HG03342 (cell line): ENCODE measurements around the gene ZFAND2B.
A peak's percentile ranks its signal among the peaks of the same experiment; 100 is the strongest.

Source experiments
- ATAC-seq: cut with Tn5 transposase; IDR thresholded peaks from one replicate; pipeline ENCODE4 v1.9.1; 2021; ENCODE audit warnings: mild to moderate bottlenecking, moderate library complexity; ENCODE audit not compliant: unreplicated experiment

The ZFAND2B gene

GRCh38 chr2:219206328-219207133 lies at the start of gene ZFAND2B:
ZFAND2B (plus strand) TSS chr2:219206782; CDS start chr2:219206988, 206 bp downstream.
- peak; percentile 97 for ATAC-seq

GRCh38 chr2:219157396-219157795 lies 49.2 kb upstream of the ZFAND2B start:
- ATAC-seq, result no peak

- no peak for ATAC-seq
Observed at GRCh38 chr2:219158025-219158424, 48.6 kb upstream of the ZFAND2B start.

- no peak for ATAC-seq
Observed at GRCh38 chr2:219158586-219158985, 48.0 kb upstream of the ZFAND2B start.

- peak; percentile 2 for ATAC-seq
Observed at GRCh38 chr2:219159771-219160185, 46.8 kb upstream of the ZFAND2B start.

GRCh38 chr2:219160186-219161017 lies 46.2 kb upstream of the ZFAND2B start, which contains the start of gene NHEJ1:
NHEJ1 (minus strand) TSS chr2:219160815; CDS start chr2:219158362, 2,453 bp downstream.
- ATAC-seq, result peak; percentile 87

GRCh38 chr2:219161097-219161496 lies 45.5 kb upstream of the ZFAND2B start:
- no peak for ATAC-seq

GRCh38 chr2:219163156-219163555 lies 43.4 kb upstream of the ZFAND2B start:
- ATAC-seq, result no peak

- no peak for ATAC-seq
Observed at GRCh38 chr2:219165058-219165911, 41.3 kb upstream of the ZFAND2B start.

- ATAC-seq, result no peak
Observed at GRCh38 chr2:219167997-219168396, 38.6 kb upstream of the ZFAND2B start.

- ATAC-seq, result no peak
Observed at GRCh38 chr2:219168526-219168925, 38.1 kb upstream of the ZFAND2B start.

GRCh38 chr2:219168932-219169331 lies 37.6 kb upstream of the ZFAND2B start:
- ATAC-seq, result no peak

GRCh38 chr2:219169930-219170654 lies 36.5 kb upstream of the ZFAND2B start, which contains the start of gene SLC23A3:
SLC23A3 (minus strand) TSS chr2:219170029; CDS start chr2:219169984, 45 bp downstream.
- ATAC-seq, result no peak

GRCh38 chr2:219171231-219171651 lies 35.3 kb upstream of the ZFAND2B start:
- no peak for ATAC-seq

GRCh38 chr2:219172231-219173154 lies 34.1 kb upstream of the ZFAND2B start:
- no peak for ATAC-seq

GRCh38 chr2:219173176-219173575 lies 33.4 kb upstream of the ZFAND2B start:
- no peak for ATAC-seq

- ATAC-seq, result no peak
Observed at GRCh38 chr2:219174146-219174545, 32.4 kb upstream of the ZFAND2B start.

- ATAC-seq, result no peak
Observed at GRCh38 chr2:219174801-219175200, 31.8 kb upstream of the ZFAND2B start.

GRCh38 chr2:219175486-219175885 lies 31.1 kb upstream of the ZFAND2B start:
- no peak for ATAC-seq
